MCF 10A (cell line): ENCODE data around the gene ADCK2. TPM values are rescaled to one million over a fixed set of nuclear protein-coding genes. Genes with fewer than 3 reads are reported as not detected.

Experiments used
- BruUV-seq: library from RNA; stranded (reverse); fragments of 400-500 nt; replicated peaks from 2 replicates; lab custom pipeline; 2021; lab: Mats Ljungman, UMichigan
- CTCF ChIA-PET: fragments of 300-600 bp; sonication (Branson Sonifier 250); formaldehyde crosslinking; extraction: SDS; loops from one replicate; lab custom pipeline; 2021; ENCODE audit warnings: antibody characterized with exemption, inconsistent platforms; lab: Yijun Ruan, JAX
- POLR2A ChIA-PET: fragments of 300-600, 350-650 bp; sonication (Branson Sonifier 250); formaldehyde crosslinking; extraction: SDS; loops from one replicate; lab custom pipeline; 2020; ENCODE audit warnings: antibody characterized with exemption, inconsistent platforms; lab: Yijun Ruan, JAX
- DNase-seq: peaks from one replicate; pipeline ENCODE4 v3.0.0-alpha.2; 2018; ENCODE audit not compliant: unreplicated experiment
- H3K27ac Mint-ChIP-seq: one replicate; pipeline ENCODE4 v1.8.0; 2022; ENCODE audit warnings: mild to moderate bottlenecking, low read depth, mixed read lengths; ENCODE audit not compliant: unreplicated experiment
- H3K27me3 Mint-ChIP-seq: one replicate; pipeline ENCODE4 v1.8.0; 2022; ENCODE audit warnings: mixed read lengths; ENCODE audit not compliant: insufficient read depth, unreplicated experiment
- H3K36me3 Mint-ChIP-seq: one replicate; pipeline ENCODE4 v1.8.0; 2022; ENCODE audit warnings: mild to moderate bottlenecking, moderate library complexity, mixed read lengths; ENCODE audit not compliant: insufficient read depth, unreplicated experiment
- H3K4me1 Mint-ChIP-seq: one replicate; pipeline ENCODE4 v1.8.0; 2022; ENCODE audit warnings: mixed read lengths; ENCODE audit not compliant: insufficient read depth, unreplicated experiment
- H3K4me3 Mint-ChIP-seq: one replicate; pipeline ENCODE4 v1.8.0; 2022; ENCODE audit warnings: mild to moderate bottlenecking, moderate library complexity, mixed read lengths; ENCODE audit not compliant: unreplicated experiment
- H3K9me3 Mint-ChIP-seq: one replicate; pipeline ENCODE4 v1.8.0; 2022; ENCODE audit warnings: mixed read lengths; ENCODE audit not compliant: unreplicated experiment
- CTCF ChIP-seq: fragments of 200-600 bp; IDR thresholded peaks from one replicate; pipeline ENCODE4 v1.8.0; 2022; ENCODE audit warnings: antibody characterized with exemption, mild to moderate bottlenecking; ENCODE audit not compliant: unreplicated experiment
- intact Hi-C: fragments of 100-400 bp; cut with micrococcal nuclease; formaldehyde crosslinking; loops from 2 replicates; pipeline ENCODE4 v1.14.1; 2022
- total RNA-seq: library from RNA; stranded (reverse); gene quantifications from 2 replicates; pipeline ENCODE4 v1.2.3, GENCODE V29; 2022

ADCK2 gene
- total RNA-seq, 1 experiment from 2014 or later: 22.2 TPM

- Mint-ChIP-seq H3K27ac (no peak overlapping the region), H3K9me3 (no peaks in the 10 kb centered on the region), H3K36me3 (peaks cover 26% of the 10 kb centered on the region), H3K4me1 (no peaks in the 10 kb centered on the region), H3K27me3 (no peaks in the 10 kb centered on the region), H3K4me3 (no peak overlapping the region)
- intact Hi-C loops: no loop called here
- no TSS peak for BruUV-seq
- ChIA-PET POLR2A (interaction anchor here (1.2 kb wide), 1 partner anchor 11 kb away, joined by 3 read pairs; no protein-coding TSS in a partner anchor), CTCF (interaction anchor here (0.6 to 1.1 kb wide), 3 partner anchors 10 to 1121 kb away, joined by 3 to 4 read pairs (median 3); no protein-coding TSS in a partner anchor)
- no peak for DNase-seq
- no peak for TF ChIP-seq CTCF
Measured at GRCh38 chr7:140722254-140722653, 49.5 kb downstream of the ADCK2 start.

GRCh38 chr7:140723006-140723405 lies 50.3 kb downstream of the ADCK2 start:
- Mint-ChIP-seq H3K36me3 (peaks cover 26% of the 10 kb centered on the region), H3K4me1 (no peaks in the 10 kb centered on the region), H3K27me3 (no peaks in the 10 kb centered on the region), H3K27ac (no peak overlapping the region), H3K4me3 (no peak overlapping the region), H3K9me3 (no peaks in the 10 kb centered on the region)
- ChIA-PET CTCF (interaction anchor here (0.5 to 1.1 kb wide), 2 partner anchors 27 to 313 kb away, joined by 3 to 4 read pairs; no protein-coding TSS in a partner anchor), POLR2A (interaction anchor here (0.8 to 1.2 kb wide), 2 partner anchors 10 to 22 kb away, joined by 3 read pairs; no protein-coding TSS in a partner anchor)
- no TSS peak for BruUV-seq
- DNase-seq: no peak
- TF ChIP-seq CTCF: no peak
- intact Hi-C loops: no loop called here

GRCh38 chr7:140723574-140723973 lies 50.8 kb downstream of the ADCK2 start:
- ChIA-PET POLR2A (interaction anchor here (0.8 kb wide), 1 partner anchor 23 kb away, joined by 3 read pairs; no protein-coding TSS in a partner anchor), CTCF (no interaction called here)
- no TSS peak for BruUV-seq
- TF ChIP-seq CTCF: no peak
- H3K4me1 Mint-ChIP-seq: no peaks in the 10 kb centered on the region
- intact Hi-C loops: no loop called here
- H3K27me3 Mint-ChIP-seq: no peaks in the 10 kb centered on the region
- H3K27ac Mint-ChIP-seq: no peak overlapping the region
- H3K4me3 Mint-ChIP-seq: no peak overlapping the region
- no peaks in the 10 kb centered on the region for H3K9me3 Mint-ChIP-seq
- peaks cover 26% of the 10 kb centered on the region for H3K36me3 Mint-ChIP-seq
- no peak for DNase-seq

DNA sequence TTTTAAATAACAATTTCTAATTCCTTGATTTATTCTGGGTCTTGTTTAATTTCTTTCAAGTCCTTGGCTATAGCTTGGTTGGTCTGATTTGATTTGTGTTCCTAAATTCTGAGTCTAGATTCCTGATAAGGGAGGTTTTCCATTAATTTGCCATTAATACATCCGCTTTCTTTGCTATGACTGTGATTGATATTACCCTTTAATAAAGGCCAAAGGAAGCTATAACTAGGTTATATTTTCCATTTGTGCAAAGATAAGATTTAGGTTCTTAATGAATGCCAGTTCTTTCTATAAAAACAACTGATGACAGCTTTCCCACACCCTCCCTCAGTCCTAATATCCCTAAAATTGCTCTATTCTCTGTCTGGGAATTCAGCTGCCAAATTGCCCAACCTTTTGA lies 52.0 kb downstream of the ADCK2 start:
- CTCF ChIA-PET: interaction anchor here (1.2 kb wide), 1 partner anchor 9 kb away, joined by 5 read pairs; no protein-coding TSS in a partner anchor
- POLR2A ChIA-PET: no interaction called here
- TF ChIP-seq CTCF: no peak
- H3K4me1 Mint-ChIP-seq: no peaks in the 10 kb centered on the region
- H3K27me3 Mint-ChIP-seq: no peaks in the 10 kb centered on the region
- BruUV-seq: no TSS peak
- DNase-seq: no peak
- no peak overlapping the region for H3K27ac Mint-ChIP-seq
- H3K4me3 Mint-ChIP-seq: no peak overlapping the region
- peaks cover 35% of the 10 kb centered on the region for H3K36me3 Mint-ChIP-seq
- intact Hi-C loops: no loop called here
- no peaks in the 10 kb centered on the region for H3K9me3 Mint-ChIP-seq
